HCT116 (cell line): ENCODE results near the gene HS6ST3. TPM values are rescaled to one million over a fixed set of nuclear protein-coding genes. Genes with fewer than 3 reads are reported as not detected.

Experiments used
- ATAC-seq: fragments of 200-7000 bp; cut with Tn5 transposase; 2 replicates; pipeline ENCODE4 v1.9.1; 2020; ENCODE audit warnings: mild to moderate bottlenecking, moderate library complexity
- BruUV-seq: library from RNA; stranded (reverse); fragments of 400-500 nt; replicated peaks from 2 replicates; lab custom pipeline; 2021; lab: Mats Ljungman, UMichigan
- CTCF ChIA-PET: fragments of 300-600 bp; sonication (Branson Sonifier 250); formaldehyde crosslinking; loops from one replicate; lab custom pipeline; 2021; ENCODE audit warnings: antibody characterized with exemption; lab: Charles Lee
- POLR2A ChIA-PET: fragments of 300-600, 350-600 bp; sonication (Branson Sonifier 250); formaldehyde crosslinking; loops from one replicate; lab custom pipeline; 2021; ENCODE audit warnings: antibody characterized with exemption; lab: Charles Lee
- RAD21 ChIA-PET, 2 experiments: fragments of 300-600 bp; sonication (Branson Sonifier 250); formaldehyde crosslinking; loops; one replicate each; lab custom pipeline; 2023; ENCODE audit warnings: low total read pairs in 2 of 2; ENCODE audit not compliant: uncharacterized antibody in 2 of 2, unreplicated experiment in 2 of 2, low non-redundant PET in 1 of 2; lab: Charles Lee
- DNase-seq: peaks from one replicate; pipeline ENCODE4 v3.0.0-alpha.2; 2010; ENCODE audit warnings: low read depth, low spot score
- H2AFZ ChIP-seq: fragments of 200-600 bp; shearing (Covaris generic), sonication (generic); 2 replicates; pipeline ENCODE4 v1.6.1; 2017; ENCODE audit warnings: low read depth, mixed run types, mixed read lengths, antibody characterized with exemption, low read length; ENCODE audit not compliant: poor library complexity, severe bottlenecking
- H3K27ac ChIP-seq: 2 replicates; pipeline ENCODE4 v1.5.1; 2012; ENCODE audit warnings: low read depth, low read length
- H3K27me3 ChIP-seq: fragments of 200-600 bp; sonication (generic); 2 replicates; pipeline ENCODE4 v1.6.1; 2016; ENCODE audit warnings: mixed run types, low read length, mixed read lengths; ENCODE audit not compliant: insufficient read depth
- H3K36me3 ChIP-seq, 2 experiments: fragments of 200-500 bp in 1 of 2; fragments of 200-600 bp in 1 of 2; sonication (Bioruptor generic) in 1 of 2; sonication (generic) in 1 of 2; 2 replicates each; pipeline versions ENCODE4 v1.5.1 to v1.6.1; 2014 to 2016; ENCODE audit warnings: low read length in 2 of 2, inconsistent platforms in 1 of 2, mixed read lengths in 1 of 2, mixed run types in 1 of 2; ENCODE audit not compliant: insufficient read depth in 2 of 2, control insufficient read depth in 1 of 2
- H3K4me1 ChIP-seq, 2 experiments: fragments of 200-600 bp in 1 of 2; sonication (generic) in 1 of 2; 2 replicates each; pipeline versions ENCODE4 v1.5.1 to v1.6.1; 2012 to 2017; ENCODE audit warnings: low read length in 2 of 2, inconsistent platforms in 1 of 2, mild to moderate bottlenecking in 1 of 2, mixed read lengths in 1 of 2, mixed run types in 1 of 2, moderate library complexity in 1 of 2; ENCODE audit not compliant: insufficient read depth in 2 of 2, control insufficient read depth in 1 of 2
- H3K4me2 ChIP-seq: fragments of 200-600 bp; sonication (generic); 2 replicates; pipeline ENCODE4 v1.6.1; 2017; ENCODE audit warnings: mixed run types, low read length, mixed read lengths
- H3K4me3 ChIP-seq, 2 experiments: fragments of 200-600 bp in 1 of 2; sonication (generic) in 1 of 2; replicated peaks in 1 of 2; 2 replicates each; pipeline ENCODE4 v1.5.1; 2011 to 2016; ENCODE audit warnings: low read length in 2 of 2, control low read depth in 1 of 2, low read depth in 1 of 2, mild to moderate bottlenecking in 1 of 2, mixed read lengths in 1 of 2, mixed run types in 1 of 2
- H3K79me2 ChIP-seq: fragments of 200-600 bp; sonication (generic); 2 replicates; pipeline ENCODE4 v1.6.1; 2017; ENCODE audit warnings: mild to moderate bottlenecking, mixed run types, low read length, moderate library complexity, mixed read lengths; ENCODE audit not compliant: insufficient read depth
- H3K9ac ChIP-seq: fragments of 200-600 bp; sonication (generic); 2 replicates; pipeline ENCODE4 v1.6.1; 2016; ENCODE audit warnings: low read length, mixed read lengths
- H3K9me2 ChIP-seq: fragments of 200-600 bp; sonication (generic), shearing (Covaris generic); 2 replicates; pipeline ENCODE4 v1.6.1; 2017; ENCODE audit warnings: mixed run types, mild to moderate bottlenecking, moderate library complexity; ENCODE audit not compliant: insufficient read depth
- H3K9me3 ChIP-seq, 2 experiments: fragments of 200-500 bp in 1 of 2; fragments of 200-600 bp in 1 of 2; sonication (Bioruptor generic) in 1 of 2; sonication (generic) in 1 of 2; 2 replicates each; pipeline ENCODE4 v1.6.1; 2014 to 2017; ENCODE audit warnings: low read length in 2 of 2, mixed read lengths in 2 of 2, inconsistent platforms in 1 of 2, low read depth in 1 of 2, mild to moderate bottlenecking in 1 of 2, mixed run types in 1 of 2, moderate library complexity in 1 of 2; ENCODE audit not compliant: control insufficient read depth in 1 of 2, insufficient read depth in 1 of 2
- H4K20me1 ChIP-seq: fragments of 200-600 bp; sonication (generic), shearing (Covaris generic); 2 replicates; pipeline ENCODE4 v1.6.1; 2017; ENCODE audit warnings: mixed run types, mild to moderate bottlenecking, moderate library complexity; ENCODE audit not compliant: insufficient read depth
- CEBPB ChIP-seq: IDR thresholded peaks from 2 replicates; pipeline ENCODE4 v1.6.1; 2012; ENCODE audit warnings: low read depth
- EGR1 ChIP-seq: IDR thresholded peaks from 2 replicates; pipeline ENCODE4 v1.6.1; 2012; ENCODE audit warnings: low read depth
- EZH2 ChIP-seq: fragments of 200-600 bp; sonication (generic); IDR thresholded peaks from 2 replicates; pipeline ENCODE4 v1.6.1; 2017; ENCODE audit warnings: antibody characterized with exemption, mixed run types
- JUND ChIP-seq: IDR thresholded peaks from 2 replicates; pipeline ENCODE4 v1.6.1; 2012
- SP1 ChIP-seq: IDR thresholded peaks from 2 replicates; pipeline ENCODE4 v1.6.1; 2012; ENCODE audit warnings: low read depth
- TCF7L2 ChIP-seq: IDR thresholded peaks from 2 replicates; pipeline ENCODE4 v1.7.0; 2011; ENCODE audit warnings: borderline replicate concordance, inconsistent platforms; ENCODE audit not compliant: insufficient read depth, insufficient read length; ENCODE audit errors: extremely low read depth
- ZNF274 ChIP-seq: fragments of 200-500 bp; sonication (Bioruptor generic); IDR thresholded peaks from 2 replicates; pipeline ENCODE4 v1.6.1; 2014; ENCODE audit warnings: mild to moderate bottlenecking, low read depth, low read length, inconsistent platforms
- intact Hi-C: fragments of 100-400 bp; cut with micrococcal nuclease; formaldehyde crosslinking; loops from 2 replicates; pipeline ENCODE4 v1.10.0; 2022
- total RNA-seq: library from RNA; stranded (reverse); gene quantifications from one replicate; pipeline ENCODE4 v1.2.1, GENCODE V29; 2021; ENCODE audit not compliant: unreplicated experiment
- TF ChIP-seq, protein P1 (sequence below): IDR thresholded peaks from 2 replicates; pipeline ENCODE4 v1.6.1; 2011; ENCODE audit warnings: mild to moderate bottlenecking, low read length, moderate library complexity; ENCODE audit not compliant: insufficient replicate concordance; ENCODE audit errors: extremely low read depth
- TF ChIP-seq, protein P2 (sequence below): IDR thresholded peaks from 2 replicates; pipeline ENCODE4 v1.6.1; 2012
- TF ChIP-seq, protein P3 (sequence below), 3 experiments: fragments of 200-600 bp in 1 of 3; sonication (generic) in 1 of 3; IDR thresholded peaks in 2 of 3; conservative IDR thresholded peaks in 1 of 3; 2 replicates each; pipeline ENCODE4 v1.5.1; 2012 to 2017; ENCODE audit warnings: low read depth in 2 of 3, low read length in 2 of 3, antibody characterized with exemption in 1 of 3, borderline replicate concordance in 1 of 3, control low read depth in 1 of 3, mild to moderate bottlenecking in 1 of 3, mixed read lengths in 1 of 3, mixed run types in 1 of 3, moderate library complexity in 1 of 3; ENCODE audit not compliant: insufficient read depth in 1 of 3

Gene HS6ST3
- total RNA-seq, 1 experiment from 2014 or later = 0.10 TPM

DNA sequence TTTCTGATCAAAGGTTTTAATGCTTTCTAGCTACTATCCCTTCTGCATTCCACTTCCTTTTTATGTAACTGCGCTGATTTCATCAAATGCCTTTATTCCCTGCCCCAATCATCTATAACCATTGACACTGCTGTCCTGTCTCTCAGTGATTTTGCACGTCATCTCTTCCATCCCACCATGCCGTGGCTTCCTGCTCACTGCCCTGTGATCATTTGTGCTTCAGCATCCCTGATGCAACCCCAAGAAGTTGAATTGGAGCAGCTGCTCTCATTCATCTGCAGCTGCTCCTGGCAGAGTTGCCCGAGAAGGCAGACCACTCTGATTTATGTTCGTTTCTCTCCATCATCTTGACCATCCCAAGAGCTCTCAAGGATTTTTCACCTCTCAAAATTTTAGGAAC, 112.4 kb downstream of the HS6ST3 start:
- no peak overlapping the region for H3K4me2 ChIP-seq
- ATAC-seq (no peak), DNase-seq (no peak)
- ChIA-PET CTCF (no interaction called here), POLR2A (no interaction called here), RAD21 (no interaction called here)
- H2AFZ ChIP-seq = no peak overlapping the region
- no peaks in the 10 kb centered on the region for H3K9me3 ChIP-seq
- H3K4me3 ChIP-seq = no peak overlapping the region
- H3K9me2 ChIP-seq = no peaks in the 10 kb centered on the region
- no peak overlapping the region for H3K9ac ChIP-seq
- TF ChIP-seq ZNF274 = no peak
- TF ChIP-seq, protein P1, sequence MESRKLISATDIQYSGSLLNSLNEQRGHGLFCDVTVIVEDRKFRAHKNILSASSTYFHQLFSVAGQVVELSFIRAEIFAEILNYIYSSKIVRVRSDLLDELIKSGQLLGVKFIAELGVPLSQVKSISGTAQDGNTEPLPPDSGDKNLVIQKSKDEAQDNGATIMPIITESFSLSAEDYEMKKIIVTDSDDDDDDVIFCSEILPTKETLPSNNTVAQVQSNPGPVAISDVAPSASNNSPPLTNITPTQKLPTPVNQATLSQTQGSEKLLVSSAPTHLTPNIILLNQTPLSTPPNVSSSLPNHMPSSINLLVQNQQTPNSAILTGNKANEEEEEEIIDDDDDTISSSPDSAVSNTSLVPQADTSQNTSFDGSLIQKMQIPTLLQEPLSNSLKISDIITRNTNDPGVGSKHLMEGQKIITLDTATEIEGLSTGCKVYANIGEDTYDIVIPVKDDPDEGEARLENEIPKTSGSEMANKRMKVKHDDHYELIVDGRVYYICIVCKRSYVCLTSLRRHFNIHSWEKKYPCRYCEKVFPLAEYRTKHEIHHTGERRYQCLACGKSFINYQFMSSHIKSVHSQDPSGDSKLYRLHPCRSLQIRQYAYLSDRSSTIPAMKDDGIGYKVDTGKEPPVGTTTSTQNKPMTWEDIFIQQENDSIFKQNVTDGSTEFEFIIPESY = no peak
- TF ChIP-seq CEBPB = no peak
- no peak for TF ChIP-seq TCF7L2
- TF ChIP-seq EGR1 = no peak
- no peak for TF ChIP-seq JUND
- TF ChIP-seq, protein P2, sequence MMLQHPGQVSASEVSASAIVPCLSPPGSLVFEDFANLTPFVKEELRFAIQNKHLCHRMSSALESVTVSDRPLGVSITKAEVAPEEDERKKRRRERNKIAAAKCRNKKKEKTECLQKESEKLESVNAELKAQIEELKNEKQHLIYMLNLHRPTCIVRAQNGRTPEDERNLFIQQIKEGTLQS = no peak
- TF ChIP-seq EZH2 = no peak
- TF ChIP-seq, protein P3, sequence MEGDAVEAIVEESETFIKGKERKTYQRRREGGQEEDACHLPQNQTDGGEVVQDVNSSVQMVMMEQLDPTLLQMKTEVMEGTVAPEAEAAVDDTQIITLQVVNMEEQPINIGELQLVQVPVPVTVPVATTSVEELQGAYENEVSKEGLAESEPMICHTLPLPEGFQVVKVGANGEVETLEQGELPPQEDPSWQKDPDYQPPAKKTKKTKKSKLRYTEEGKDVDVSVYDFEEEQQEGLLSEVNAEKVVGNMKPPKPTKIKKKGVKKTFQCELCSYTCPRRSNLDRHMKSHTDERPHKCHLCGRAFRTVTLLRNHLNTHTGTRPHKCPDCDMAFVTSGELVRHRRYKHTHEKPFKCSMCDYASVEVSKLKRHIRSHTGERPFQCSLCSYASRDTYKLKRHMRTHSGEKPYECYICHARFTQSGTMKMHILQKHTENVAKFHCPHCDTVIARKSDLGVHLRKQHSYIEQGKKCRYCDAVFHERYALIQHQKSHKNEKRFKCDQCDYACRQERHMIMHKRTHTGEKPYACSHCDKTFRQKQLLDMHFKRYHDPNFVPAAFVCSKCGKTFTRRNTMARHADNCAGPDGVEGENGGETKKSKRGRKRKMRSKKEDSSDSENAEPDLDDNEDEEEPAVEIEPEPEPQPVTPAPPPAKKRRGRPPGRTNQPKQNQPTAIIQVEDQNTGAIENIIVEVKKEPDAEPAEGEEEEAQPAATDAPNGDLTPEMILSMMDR (IDR thresholded peaks at IDR 0.05 in 2 of 3, conservative IDR thresholded peaks at IDR 0.05 in 1 of 3; ENCODE audit: borderline replicate concordance in 1 of 3, insufficient read depth in 1 of 3, low read depth in 2 of 3, low read length in 2 of 3) = no peak
- TF ChIP-seq SP1 = no peak
- BruUV-seq = no TSS peak
- no peaks in the 10 kb centered on the region for H3K4me1 ChIP-seq
- intact Hi-C loops = no loop called here
- peaks cover 7% of the 10 kb centered on the region for H3K27me3 ChIP-seq
- H3K36me3 ChIP-seq = no peaks in the 10 kb centered on the region
- H3K79me2 ChIP-seq = no peaks in the 10 kb centered on the region
- H4K20me1 ChIP-seq = no peaks in the 10 kb centered on the region
- H3K27ac ChIP-seq = no peak overlapping the region
